KOPT-K1 (cell line): ENCODE data around the gene HELZ.

Source experiments
- H3K27ac ChIP-seq: fragments of 200-600 bp; sonication (generic); 2 replicates; pipeline ENCODE4 v1.5.1; 2016; ENCODE audit warnings: antibody characterized with exemption, mild to moderate bottlenecking, low read depth, low read length; ENCODE audit not compliant: poor library complexity, severe bottlenecking
- H3K36me3 ChIP-seq: fragments of 200-600 bp; sonication (generic); 2 replicates; pipeline ENCODE4 v1.5.1; 2017; ENCODE audit warnings: antibody characterized with exemption, mild to moderate bottlenecking, low read length, moderate library complexity; ENCODE audit not compliant: insufficient read depth
- H3K9me3 ChIP-seq: fragments of 200-600 bp; sonication (generic); 2 replicates; pipeline ENCODE4 v1.5.1; 2017; ENCODE audit warnings: antibody characterized with exemption, low read length, mild to moderate bottlenecking; ENCODE audit not compliant: insufficient read depth, poor library complexity, severe bottlenecking

The HELZ gene

GRCh38 chr17:67067571-67068482 lies 177.2 kb downstream of the HELZ start:
- Histone ChIP-seq H3K9me3 (no peaks in the 10 kb centered on the region), H3K36me3 (peaks cover 6% of the 10 kb centered on the region), H3K27ac (no peak overlapping the region)

GRCh38 chr17:67066717-67067116 lies 178.3 kb downstream of the HELZ start:
- no peaks in the 10 kb centered on the region for H3K9me3 ChIP-seq
- H3K27ac ChIP-seq = no peak overlapping the region
- H3K36me3 ChIP-seq = no peaks in the 10 kb centered on the region

GRCh38 chr17:67063141-67063540 lies 181.9 kb downstream of the HELZ start:
- Histone ChIP-seq H3K27ac (no peak overlapping the region), H3K36me3 (no peaks in the 10 kb centered on the region), H3K9me3 (no peaks in the 10 kb centered on the region)

- H3K36me3 ChIP-seq = no peaks in the 10 kb centered on the region
- no peaks in the 10 kb centered on the region for H3K9me3 ChIP-seq
- H3K27ac ChIP-seq = no peak overlapping the region
These were observed 185.6 kb downstream of the HELZ start for GRCh38 chr17:67059372-67059771.

GRCh38 chr17:67058036-67058435 lies 187.0 kb downstream of the HELZ start:
- Histone ChIP-seq H3K27ac (no peak overlapping the region), H3K36me3 (no peaks in the 10 kb centered on the region), H3K9me3 (no peaks in the 10 kb centered on the region)

GRCh38 chr17:67056746-67057490 lies 188.1 kb downstream of the HELZ start:
- Histone ChIP-seq H3K9me3 (no peaks in the 10 kb centered on the region), H3K27ac (no peak overlapping the region), H3K36me3 (no peaks in the 10 kb centered on the region)

- H3K27ac ChIP-seq = no peak overlapping the region
- no peaks in the 10 kb centered on the region for H3K9me3 ChIP-seq
- no peaks in the 10 kb centered on the region for H3K36me3 ChIP-seq
These were observed 188.9 kb downstream of the HELZ start for GRCh38 chr17:67055811-67056745.

GRCh38 chr17:67055041-67055443 lies 190.0 kb downstream of the HELZ start:
- Histone ChIP-seq H3K27ac (no peak overlapping the region), H3K36me3 (no peaks in the 10 kb centered on the region), H3K9me3 (no peaks in the 10 kb centered on the region)

GRCh38 chr17:67054608-67055007 lies 190.4 kb downstream of the HELZ start:
- Histone ChIP-seq H3K36me3 (no peaks in the 10 kb centered on the region), H3K9me3 (peaks cover 3% of the 10 kb centered on the region), H3K27ac (no peak overlapping the region)

GRCh38 chr17:67054011-67054591 lies 190.9 kb downstream of the HELZ start:
- H3K27ac ChIP-seq = no peak overlapping the region
- H3K36me3 ChIP-seq = no peaks in the 10 kb centered on the region
- peaks cover 8% of the 10 kb centered on the region for H3K9me3 ChIP-seq

- H3K27ac ChIP-seq = no peak overlapping the region
- H3K36me3 ChIP-seq = no peaks in the 10 kb centered on the region
- H3K9me3 ChIP-seq = peaks cover 14% of the 10 kb centered on the region
These were observed 191.5 kb downstream of the HELZ start for GRCh38 chr17:67053438-67054000.

GRCh38 chr17:67052720-67053437 lies 192.1 kb downstream of the HELZ start:
- Histone ChIP-seq H3K36me3 (no peaks in the 10 kb centered on the region), H3K27ac (no peak overlapping the region), H3K9me3 (peaks cover 21% of the 10 kb centered on the region)

GRCh38 chr17:67051837-67052236 lies 193.2 kb downstream of the HELZ start:
- H3K27ac ChIP-seq = no peak overlapping the region
- peaks cover 28% of the 10 kb centered on the region for H3K9me3 ChIP-seq
- no peaks in the 10 kb centered on the region for H3K36me3 ChIP-seq

- Histone ChIP-seq H3K36me3 (no peaks in the 10 kb centered on the region), H3K9me3 (peaks cover 28% of the 10 kb centered on the region), H3K27ac (no peak overlapping the region)
These were observed 193.8 kb downstream of the HELZ start for GRCh38 chr17:67051155-67051538.
